Thoracic aorta (tissue), 2 donors: ENCODE data around the gene KCNT2. TPM values are rescaled to one million over a fixed set of nuclear protein-coding genes. Genes with fewer than 3 reads are reported as not detected.
A peak's percentile ranks its signal among the peaks of the same experiment; 100 is the strongest.

Source experiments
- ATAC-seq: fragments of 150-250 bp; one replicate; pipeline ENCODE4 v1.8.0; 2017; ENCODE audit warnings: low read depth; ENCODE audit not compliant: insufficient number of reproducible peaks, low FRiP score
- DNase-seq: peaks from one replicate; pipeline ENCODE4 v3.0.0-alpha.2; 2020; ENCODE audit warnings: low spot score
- H3K27ac ChIP-seq, 2 donors: fragments of 200-600 bp; sonication (generic); 1 replicate in 1 of 2; 2 replicates in 1 of 2; pipeline ENCODE4 v1.5.1; 2016; ENCODE audit warnings: mild to moderate bottlenecking in 2 of 2, moderate library complexity in 2 of 2
- H3K27me3 ChIP-seq: fragments of 200-600 bp; sonication (generic); replicated peaks from 2 replicates; pipeline ENCODE4 v1.6.0; 2016; ENCODE audit warnings: mild to moderate bottlenecking; ENCODE audit not compliant: insufficient read depth
- H3K36me3 ChIP-seq: fragments of 200-600 bp; sonication (generic); one replicate; pipeline ENCODE4 v1.5.1; 2016
- H3K4me1 ChIP-seq, 2 donors: fragments of 200-600 bp; sonication (generic); 1 replicate in 1 of 2; 2 replicates in 1 of 2; pipeline versions ENCODE4 v1.5.1 to v1.6.0; 2016; ENCODE audit warnings: low read depth in 2 of 2, mild to moderate bottlenecking in 1 of 2; ENCODE audit not compliant: control insufficient read depth in 1 of 2
- H3K4me3 ChIP-seq: fragments of 200-600 bp; sonication (generic); 2 replicates; pipeline ENCODE4 v1.5.1; 2016; ENCODE audit warnings: mild to moderate bottlenecking
- H3K9me3 ChIP-seq: fragments of 200-600 bp; sonication (generic); 2 replicates; pipeline ENCODE4 v1.5.1; 2016
- total RNA-seq, 2 donors: library from RNA; depleted of rRNA; stranded (reverse); fragments of >200 nt; gene quantifications; one replicate each; pipeline versions ENCODE4 v1.1.0 to v1.2.3, GENCODE V29; 2016
- TF ChIP-seq, protein P1 (sequence below): fragments of 200-600 bp; sonication (generic); IDR thresholded peaks from one replicate; pipeline ENCODE4 v1.5.1; 2019; ENCODE audit warnings: antibody characterized with exemption

The KCNT2 gene
- total RNA-seq, 2 donors from 2014 or later: 15.6 to 23.6 TPM

DNA sequence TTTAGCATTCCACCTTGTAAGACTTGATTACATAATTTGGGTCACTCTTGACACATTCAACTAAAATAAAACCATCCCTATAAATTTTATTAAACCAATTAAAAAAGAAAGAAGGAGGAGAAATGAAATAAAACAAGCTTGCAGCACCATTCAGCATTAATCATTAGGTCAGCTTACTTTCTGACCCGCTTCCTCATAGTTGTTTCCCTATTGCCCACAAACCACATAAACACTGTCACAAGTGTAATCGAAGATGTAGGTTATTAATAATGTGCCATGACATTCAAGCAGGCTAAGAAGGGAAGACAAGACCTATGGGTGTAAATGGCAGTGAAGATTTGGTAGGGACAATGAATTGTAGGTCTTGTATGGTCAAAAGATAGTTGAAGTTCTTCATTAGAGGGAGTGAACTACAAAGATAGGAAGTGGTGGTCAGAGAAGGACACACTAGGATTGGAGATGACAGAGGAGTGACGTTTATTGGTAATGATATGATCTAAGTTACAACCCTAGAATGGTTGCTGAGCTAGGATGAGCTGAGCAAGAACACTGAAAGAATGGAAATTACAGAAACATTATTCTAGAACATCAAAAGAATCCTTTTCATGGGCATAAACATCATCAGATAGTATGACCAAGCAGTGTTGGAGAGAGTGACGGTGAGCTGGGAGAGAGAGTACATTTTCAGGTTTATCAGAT lies 231.5 kb downstream of the KCNT2 start:
- no peak for DNase-seq
- Histone ChIP-seq H3K27me3 (no peaks in the 10 kb centered on the region), H3K4me3 (no peak overlapping the region), H3K9me3 (no peaks in the 10 kb centered on the region), H3K4me1 (no peaks in the 10 kb centered on the region), H3K27ac (no peak overlapping the region), H3K36me3 (no peaks in the 10 kb centered on the region)
- no peak for ATAC-seq
- TF ChIP-seq, protein P1, sequence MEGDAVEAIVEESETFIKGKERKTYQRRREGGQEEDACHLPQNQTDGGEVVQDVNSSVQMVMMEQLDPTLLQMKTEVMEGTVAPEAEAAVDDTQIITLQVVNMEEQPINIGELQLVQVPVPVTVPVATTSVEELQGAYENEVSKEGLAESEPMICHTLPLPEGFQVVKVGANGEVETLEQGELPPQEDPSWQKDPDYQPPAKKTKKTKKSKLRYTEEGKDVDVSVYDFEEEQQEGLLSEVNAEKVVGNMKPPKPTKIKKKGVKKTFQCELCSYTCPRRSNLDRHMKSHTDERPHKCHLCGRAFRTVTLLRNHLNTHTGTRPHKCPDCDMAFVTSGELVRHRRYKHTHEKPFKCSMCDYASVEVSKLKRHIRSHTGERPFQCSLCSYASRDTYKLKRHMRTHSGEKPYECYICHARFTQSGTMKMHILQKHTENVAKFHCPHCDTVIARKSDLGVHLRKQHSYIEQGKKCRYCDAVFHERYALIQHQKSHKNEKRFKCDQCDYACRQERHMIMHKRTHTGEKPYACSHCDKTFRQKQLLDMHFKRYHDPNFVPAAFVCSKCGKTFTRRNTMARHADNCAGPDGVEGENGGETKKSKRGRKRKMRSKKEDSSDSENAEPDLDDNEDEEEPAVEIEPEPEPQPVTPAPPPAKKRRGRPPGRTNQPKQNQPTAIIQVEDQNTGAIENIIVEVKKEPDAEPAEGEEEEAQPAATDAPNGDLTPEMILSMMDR: no peak

DNA sequence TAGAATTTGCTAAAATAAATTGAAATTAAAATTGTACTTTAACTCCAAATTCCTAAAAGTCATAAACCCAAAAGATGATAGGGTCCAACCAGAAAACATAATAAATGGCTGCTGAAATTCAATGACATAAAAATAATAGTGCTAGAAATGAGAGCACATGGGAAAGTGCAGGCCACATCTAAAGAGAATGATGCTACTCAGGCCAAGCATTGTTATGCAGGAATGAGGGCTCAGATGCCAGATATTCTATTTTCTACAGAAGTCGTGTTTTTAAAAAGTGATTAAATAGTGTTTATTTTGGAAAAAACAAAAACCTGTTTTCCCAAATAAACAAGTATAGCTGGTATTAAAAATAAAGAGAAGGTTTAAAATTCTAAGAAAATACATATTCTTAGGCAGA lies 234.4 kb downstream of the KCNT2 start:
- no peaks in the 10 kb centered on the region for H3K27me3 ChIP-seq
- ATAC-seq: no peak
- TF ChIP-seq, protein P1: no peak
- H3K4me3 ChIP-seq: no peak overlapping the region
- H3K27ac ChIP-seq: no peak overlapping the region
- no peak for DNase-seq
- no peaks in the 10 kb centered on the region for H3K9me3 ChIP-seq
- H3K4me1 ChIP-seq: no peaks in the 10 kb centered on the region
- H3K36me3 ChIP-seq: no peaks in the 10 kb centered on the region

DNA sequence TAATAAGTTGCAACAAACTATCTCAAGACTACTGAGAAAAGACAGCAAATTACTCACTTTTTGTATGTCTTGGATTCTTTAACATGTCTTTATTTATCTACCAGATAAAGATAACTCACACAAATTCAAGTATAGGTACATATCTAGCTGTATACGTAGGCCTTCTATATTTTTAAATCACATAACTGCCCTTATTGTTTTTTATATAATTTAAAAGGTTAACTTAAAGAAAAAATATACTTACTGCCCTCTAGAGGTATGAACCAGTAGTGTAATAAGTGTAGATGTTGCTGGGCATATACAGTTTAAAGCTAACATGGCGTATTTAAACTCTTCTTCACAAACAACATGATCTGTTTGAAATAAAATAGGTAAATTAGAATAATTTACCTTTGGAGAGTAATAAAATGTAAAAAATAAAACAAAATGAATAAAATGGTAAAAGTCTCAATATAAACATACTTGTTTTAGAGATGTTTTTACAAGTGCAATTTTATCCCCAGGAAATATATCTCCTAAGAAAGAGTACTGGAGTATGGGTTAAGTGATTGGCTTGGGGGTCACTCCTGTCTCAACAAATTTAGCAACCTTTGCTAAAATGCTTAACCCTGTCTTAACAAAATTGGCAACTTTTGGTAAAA lies 235.2 kb downstream of the KCNT2 start:
- Histone ChIP-seq H3K27me3 (no peaks in the 10 kb centered on the region), H3K27ac (no peak overlapping the region), H3K4me3 (no peak overlapping the region), H3K36me3 (no peaks in the 10 kb centered on the region), H3K9me3 (no peaks in the 10 kb centered on the region), H3K4me1 (no peaks in the 10 kb centered on the region)
- ATAC-seq (no peak), DNase-seq (no peak)
- TF ChIP-seq, protein P1: peak; percentile 17

DNA sequence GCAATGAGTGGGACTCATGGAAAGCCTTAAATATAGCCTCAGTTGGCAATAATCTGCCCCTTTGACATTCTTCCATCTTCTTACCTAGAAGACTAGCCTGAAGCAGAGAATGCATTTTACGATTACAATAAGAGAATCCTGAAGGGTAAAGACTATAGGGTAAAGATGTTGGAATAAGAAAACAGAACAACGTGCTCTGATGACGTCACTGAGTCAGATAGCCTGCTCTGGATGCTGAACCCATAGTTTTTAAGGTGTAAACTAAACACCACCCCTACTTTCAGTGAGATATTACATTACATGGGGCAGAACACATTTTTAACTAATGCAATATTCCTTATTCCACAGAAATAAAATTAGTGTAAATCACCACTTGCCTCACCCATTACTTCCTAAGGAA lies 240.4 kb downstream of the KCNT2 start:
- Histone ChIP-seq H3K27me3 (no peaks in the 10 kb centered on the region), H3K4me1 (no peaks in the 10 kb centered on the region), H3K36me3 (no peaks in the 10 kb centered on the region), H3K9me3 (no peaks in the 10 kb centered on the region), H3K4me3 (no peak overlapping the region), H3K27ac (no peak overlapping the region)
- TF ChIP-seq, protein P1: no peak
- ATAC-seq: no peak
- DNase-seq: no peak

DNA sequence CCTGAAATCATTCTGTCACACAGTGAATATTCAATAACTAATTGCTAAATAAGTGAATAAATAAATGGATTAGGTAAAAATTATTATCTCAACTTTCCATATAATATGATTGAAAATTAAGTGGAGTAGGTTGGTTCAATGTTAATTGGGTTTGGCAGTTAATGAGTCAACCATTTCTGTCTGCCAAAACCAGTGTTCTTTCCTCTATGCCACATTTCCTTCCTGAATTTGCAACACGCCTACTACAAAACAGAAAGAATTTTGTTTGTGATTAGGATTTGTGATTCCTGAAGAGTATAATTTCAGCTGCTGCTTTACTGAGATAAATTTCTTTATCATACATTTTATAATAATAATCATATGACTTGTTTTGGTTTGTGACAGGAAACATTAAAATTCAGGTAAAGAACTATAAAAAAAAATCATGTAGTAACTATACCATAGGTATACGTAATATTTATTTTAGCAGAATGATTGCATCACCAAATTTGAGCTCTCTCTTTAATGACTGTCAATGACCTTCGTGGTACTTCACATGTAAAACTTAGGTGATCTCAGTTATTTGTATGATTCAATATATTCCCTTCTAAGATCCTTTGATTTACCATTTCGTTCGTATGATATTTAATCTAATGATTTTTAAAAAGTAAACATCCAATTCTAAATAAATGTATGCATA lies 241.3 kb downstream of the KCNT2 start:
- ATAC-seq (no peak), DNase-seq (no peak)
- TF ChIP-seq, protein P1: no peak
- no peaks in the 10 kb centered on the region for H3K27me3 ChIP-seq
- H3K9me3 ChIP-seq: no peaks in the 10 kb centered on the region
- no peak overlapping the region for H3K27ac ChIP-seq
- H3K36me3 ChIP-seq: no peaks in the 10 kb centered on the region
- no peaks in the 10 kb centered on the region for H3K4me1 ChIP-seq
- no peak overlapping the region for H3K4me3 ChIP-seq
